GM18909 (cell line): ENCODE data around the gene NEAT1.
A peak's percentile ranks its signal among the peaks of the same experiment; 100 is the strongest.

Experiments
- ATAC-seq: cut with Tn5 transposase; IDR thresholded peaks from one replicate; pipeline ENCODE4 v1.9.1; 2021; ENCODE audit warnings: mild to moderate bottlenecking; ENCODE audit not compliant: unreplicated experiment, poor library complexity

The NEAT1 gene

GRCh38 chr11:65422633-65423515 is at the start of gene NEAT1:
Gene NEAT1 (plus strand): TSS chr11:65422798.
- ATAC-seq = no peak

- no peak for ATAC-seq
Measured at GRCh38 chr11:65373839-65374580, 48.6 kb upstream of the NEAT1 start.

- no peak for ATAC-seq
Measured at GRCh38 chr11:65375012-65375411, 47.6 kb upstream of the NEAT1 start.

GRCh38 chr11:65376138-65376713 is 46.4 kb upstream of the NEAT1 start:
- ATAC-seq = no peak

- ATAC-seq = no peak
Measured at GRCh38 chr11:65377036-65377435, 45.6 kb upstream of the NEAT1 start.

GRCh38 chr11:65377777-65378176 is 44.8 kb upstream of the NEAT1 start:
- no peak for ATAC-seq

- no peak for ATAC-seq
Measured at GRCh38 chr11:65378208-65378927, 44.2 kb upstream of the NEAT1 start.

GRCh38 chr11:65378928-65379638 is 43.5 kb upstream of the NEAT1 start:
- ATAC-seq = no peak

GRCh38 chr11:65379698-65380459 is 42.7 kb upstream of the NEAT1 start:
- no peak for ATAC-seq

- no peak for ATAC-seq
Measured at GRCh38 chr11:65380460-65381119, 42.0 kb upstream of the NEAT1 start.

- ATAC-seq = peak; percentile 2
Measured at GRCh38 chr11:65381716-65382032, 40.9 kb upstream of the NEAT1 start.

GRCh38 chr11:65382033-65382803 is 40.4 kb upstream of the NEAT1 start, which contains the start of gene SLC25A45:
Gene SLC25A45 (minus strand): TSS chr11:65382646. CDS start chr11:65381951, 695 bp downstream.
- peak; percentile 66 for ATAC-seq

- ATAC-seq = no peak
Measured at GRCh38 chr11:65382804-65383368, 39.7 kb upstream of the NEAT1 start.

- ATAC-seq = no peak
Measured at GRCh38 chr11:65383778-65384177, 38.8 kb upstream of the NEAT1 start.

GRCh38 chr11:65384301-65384889 is 38.2 kb upstream of the NEAT1 start:
- no peak for ATAC-seq

GRCh38 chr11:65386307-65387140 is 36.1 kb upstream of the NEAT1 start, which contains the start of gene FRMD8:
Gene FRMD8 (plus strand): TSS chr11:65386637. CDS start chr11:65387037, 400 bp downstream.
- ATAC-seq = peak; percentile 43
